ENCODE data around the gene KHK. TPM values are rescaled to one million over a fixed set of nuclear protein-coding genes. Genes with fewer than 3 reads are reported as not detected.

Gene KHK
- total and polyA plus RNA-seq, 2 of the 8 experiments (the other 6 are each of a cell fraction or from before 2014, with no cell fraction given), result 11.0 to 17.7 TPM

GRCh38 chr2:27135478-27135955, 48.9 kb downstream of the KHK start (continued):
- TF ChIP-seq SIN3A (conservative IDR thresholded peaks at IDR 0.05 in 1 of 2, IDR thresholded peaks at IDR 0.05 in 1 of 2; ENCODE audit: low read depth in 1 of 2, low read length in 2 of 2), result no peak
- no peak for TF ChIP-seq CBX5 (IDR thresholded peaks at IDR 0.05; ENCODE audit: low read depth, low read length)
- no peak for TF ChIP-seq CTBP2 (IDR thresholded peaks at IDR 0.05; ENCODE audit: borderline replicate concordance, insufficient read depth, insufficient read length, low read length)
- no peak for TF ChIP-seq KDM5A (IDR thresholded peaks at IDR 0.05; ENCODE audit: low read length)
- TF ChIP-seq KDM1A (IDR thresholded peaks at IDR 0.05; ENCODE audit: borderline replicate concordance, low read length), result no peak
- no peak for TF ChIP-seq RXRA (IDR thresholded peaks at IDR 0.05; ENCODE audit: insufficient read depth, low read depth, low read length)
- TF ChIP-seq SUZ12 (IDR thresholded peaks at IDR 0.05; ENCODE audit: low read length), result no peak
- TF ChIP-seq NRF1 (IDR thresholded peaks at IDR 0.05; ENCODE audit: low read depth, low read length), result no peak
